HG02885 (cell line): ENCODE measurements around the gene GABRB1.

Experiments
- ATAC-seq: cut with Tn5 transposase; IDR thresholded peaks from one replicate; pipeline ENCODE4 v1.9.1; 2021; ENCODE audit warnings: mild to moderate bottlenecking; ENCODE audit not compliant: unreplicated experiment, poor library complexity

GABRB1 gene

DNA sequence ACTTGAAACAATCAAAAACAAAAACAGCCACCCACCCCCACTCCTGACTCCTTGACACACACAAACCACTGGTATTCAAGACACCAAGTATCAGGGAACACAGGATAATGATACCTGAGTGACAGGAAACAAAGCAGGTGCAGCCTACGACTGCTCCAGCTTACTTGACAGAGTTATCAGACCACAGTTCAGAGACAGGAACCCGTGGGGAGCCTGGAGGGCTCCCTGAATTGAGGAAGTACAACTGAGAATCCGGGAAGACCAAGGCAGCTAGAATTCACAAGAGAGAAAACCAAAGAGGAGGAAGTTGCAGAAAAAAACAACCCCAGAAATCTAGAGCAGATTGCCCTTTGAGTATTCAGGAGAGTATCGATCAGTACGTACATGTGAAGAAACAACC is 411.6 kb downstream of the GABRB1 start:
- peak; percentile 78 for ATAC-seq

DNA sequence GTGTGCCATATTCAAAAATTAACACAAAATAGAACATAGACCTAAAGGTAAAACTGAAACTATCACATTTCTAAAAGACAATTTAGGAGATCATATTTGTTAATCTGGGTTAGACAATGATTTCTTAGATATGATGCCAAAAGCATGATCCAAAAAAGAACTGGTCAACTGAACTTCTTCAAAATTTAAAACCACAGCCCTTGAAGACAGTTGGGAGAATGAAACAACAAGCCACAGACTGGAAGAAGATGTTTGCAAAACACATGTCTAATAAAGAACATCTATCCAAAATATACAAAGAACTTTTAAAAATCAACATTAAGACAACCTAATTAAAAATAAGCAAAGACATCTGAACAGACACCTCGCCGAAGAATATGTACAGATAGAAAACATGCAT is 412.7 kb downstream of the GABRB1 start:
- ATAC-seq, result no peak

GRCh38 chr4:47451657-47452056 is 420.3 kb downstream of the GABRB1 start:
- ATAC-seq, result no peak

- ATAC-seq, result peak; percentile 2
These were observed 431.4 kb downstream of the GABRB1 start for GRCh38 chr4:47462799-47463234.

GRCh38 chr4:47463235-47463956 is 432.0 kb downstream of the GABRB1 start, which contains the start of gene COMMD8:
Gene COMMD8, minus strand, starts transcription at chr4:47463702. Its CDS starts 51 bp downstream, at chr4:47463651.
- ATAC-seq, result peak; percentile 90

DNA sequence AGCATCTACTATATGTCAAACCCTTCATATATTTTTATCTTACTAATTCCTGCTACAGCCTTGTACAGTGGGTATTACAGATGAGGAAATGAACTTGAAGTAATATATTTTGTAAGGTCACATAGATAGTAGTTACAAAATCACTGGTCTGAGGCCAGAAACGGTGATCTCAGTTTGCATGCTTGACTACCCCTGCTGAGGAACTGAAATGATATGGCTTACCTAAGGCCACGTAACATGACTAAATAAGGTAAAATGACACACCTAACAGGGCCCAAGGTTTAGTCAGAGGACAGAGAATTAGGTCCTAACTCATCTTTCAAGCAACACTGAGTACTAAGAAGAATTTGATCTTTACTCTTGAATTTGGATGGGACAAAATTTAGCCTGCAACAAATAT is 433.6 kb downstream of the GABRB1 start:
- peak; percentile 39 for ATAC-seq

DNA sequence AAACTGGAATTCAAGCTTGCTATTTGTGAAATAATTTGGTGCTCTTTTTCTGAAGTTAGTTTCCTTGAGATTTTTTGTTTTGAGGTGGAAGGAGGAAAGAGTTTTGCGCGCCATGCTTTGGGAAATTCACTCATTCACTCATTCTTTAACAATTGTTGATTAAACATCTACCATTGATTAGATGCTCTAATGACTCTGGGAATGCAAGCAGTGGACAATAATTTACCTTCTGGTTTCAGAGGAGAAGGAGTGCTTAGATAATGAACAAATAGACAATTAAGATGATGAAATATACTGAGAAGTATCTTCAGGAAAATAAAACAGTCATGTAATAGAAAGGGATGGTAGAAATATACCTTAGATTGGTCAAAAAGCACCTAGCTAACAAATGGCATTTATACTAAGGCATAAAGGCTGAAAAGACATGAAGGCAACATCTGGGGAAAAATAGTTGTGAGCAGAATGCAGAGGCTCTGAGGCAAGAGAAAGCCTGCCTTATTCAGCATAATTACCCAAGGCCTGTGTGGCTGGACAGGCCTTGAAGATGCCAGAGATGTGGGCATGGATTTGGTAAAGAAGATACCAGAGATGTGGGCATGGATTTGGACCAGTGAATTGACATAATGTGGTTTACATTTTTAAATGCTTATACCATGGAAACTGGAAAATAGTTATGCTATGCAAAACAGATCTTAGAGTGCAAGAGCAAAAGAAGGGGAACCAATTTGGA is 434.9 kb downstream of the GABRB1 start:
- ATAC-seq, result no peak

DNA sequence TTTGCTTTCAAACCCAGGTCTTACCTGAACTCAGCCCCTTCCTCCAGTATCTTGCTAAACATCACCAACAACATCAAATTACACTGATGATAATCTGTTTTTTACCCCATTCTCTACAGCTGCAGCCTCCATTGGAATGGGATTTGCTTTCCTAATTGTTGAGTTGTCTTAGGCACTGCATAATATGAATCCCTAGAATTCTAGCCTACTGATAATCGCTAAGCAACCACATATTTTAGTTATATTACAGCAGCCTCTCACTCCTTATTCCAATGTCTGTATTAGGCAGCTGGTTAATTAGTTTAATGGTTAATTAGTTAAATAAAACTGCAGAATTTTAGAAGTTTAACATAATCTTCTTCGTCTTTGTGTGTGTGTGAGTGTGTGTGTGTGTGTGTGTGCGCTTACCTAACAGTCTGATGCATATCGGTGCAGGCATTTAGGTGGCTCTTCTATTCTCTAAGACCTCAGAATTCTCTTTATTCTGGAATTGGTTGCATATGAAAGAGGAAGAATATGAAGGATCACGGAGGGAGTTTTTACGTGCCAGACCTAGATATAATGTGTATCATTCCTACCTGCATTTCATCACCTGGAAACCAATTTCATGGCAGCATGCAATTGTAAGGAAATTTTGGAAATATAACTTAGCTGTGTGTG is 437.5 kb downstream of the GABRB1 start:
- ATAC-seq, result no peak

- no peak for ATAC-seq
These were observed 438.6 kb downstream of the GABRB1 start for GRCh38 chr4:47469951-47470350.

DNA sequence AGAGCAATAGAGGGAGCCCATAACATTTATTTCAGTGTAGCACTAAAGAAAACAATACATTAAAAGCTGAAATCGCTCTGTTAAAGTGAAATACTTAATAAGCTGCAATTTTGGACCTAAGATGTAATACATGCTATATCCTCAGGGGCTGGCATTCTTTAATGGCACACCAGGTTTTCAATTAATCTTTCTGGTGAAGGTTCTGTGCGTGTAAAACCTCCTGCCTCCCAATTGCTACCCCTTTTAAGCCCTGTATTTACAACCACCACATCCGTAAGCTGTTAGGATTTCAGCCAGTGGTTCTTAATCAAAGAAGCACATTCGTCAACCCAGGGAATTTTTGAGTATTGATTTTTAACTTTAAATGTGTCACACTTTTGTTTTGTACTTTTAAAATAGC is 439.7 kb downstream of the GABRB1 start:
- ATAC-seq, result no peak

DNA sequence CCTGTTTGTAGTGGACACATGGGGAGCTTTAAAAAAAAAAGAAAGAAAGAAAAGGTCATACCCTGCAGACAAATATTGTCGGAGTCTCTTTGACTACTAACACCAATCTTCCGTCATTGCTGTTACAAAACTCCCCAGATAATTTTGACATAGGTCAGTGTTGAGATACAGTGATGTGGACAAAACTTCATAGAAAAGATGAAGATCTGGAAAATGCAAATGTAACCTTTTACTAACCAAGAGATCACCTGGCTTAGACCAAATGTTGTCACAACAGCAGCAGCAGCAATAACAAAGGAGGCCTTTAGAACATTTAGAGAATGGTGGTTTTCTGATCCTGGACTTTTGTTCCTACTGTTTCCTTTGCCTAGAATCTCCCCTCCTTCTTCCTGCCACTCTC is 440.2 kb downstream of the GABRB1 start:
- ATAC-seq, result no peak

DNA sequence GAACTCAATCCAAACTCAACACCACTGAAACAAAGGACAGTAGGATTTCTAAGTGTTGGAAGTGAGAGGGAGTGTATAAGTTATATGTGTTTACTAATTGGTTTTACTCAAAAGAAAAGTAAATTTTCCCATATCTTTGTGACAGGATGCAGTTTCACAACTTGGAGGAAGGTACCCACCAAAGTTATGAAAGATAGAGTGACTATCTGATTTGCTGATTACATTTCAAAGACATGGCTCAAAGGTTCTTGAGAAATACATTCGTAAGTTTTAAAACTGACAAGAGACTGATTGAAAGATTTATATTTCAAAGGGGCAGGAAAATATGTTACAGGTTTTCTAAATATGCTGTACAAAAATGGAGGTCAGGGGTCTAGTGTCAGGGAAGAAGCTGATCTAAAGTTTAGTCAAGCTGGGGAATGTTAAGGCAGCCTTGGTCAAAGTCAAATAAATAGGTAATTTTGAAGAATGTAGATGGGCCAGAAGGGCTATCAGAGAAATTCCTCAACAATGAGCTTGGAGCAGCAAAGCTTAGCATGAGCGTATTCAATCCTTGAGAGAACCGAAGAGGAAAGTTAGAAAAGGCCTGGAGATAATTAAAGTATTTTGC is 441.9 kb downstream of the GABRB1 start:
- no peak for ATAC-seq

DNA sequence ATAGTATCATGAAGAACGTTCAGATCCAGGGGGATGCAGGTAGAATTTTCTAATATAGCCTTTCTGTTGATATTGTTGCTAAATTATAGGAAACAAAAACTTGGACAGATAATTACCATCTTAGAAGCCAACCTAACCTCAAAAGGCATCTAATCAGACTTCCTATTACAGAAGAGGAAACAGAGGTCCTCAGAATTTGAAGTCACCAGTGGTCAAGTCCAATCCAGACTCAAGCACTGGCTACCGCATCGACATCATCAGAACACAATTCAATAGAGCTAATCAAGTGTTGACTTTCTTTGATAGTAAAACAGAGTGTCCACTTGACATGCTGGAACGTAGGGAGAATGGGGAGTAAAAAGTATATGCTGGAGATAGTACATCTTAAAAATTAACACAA is 443.4 kb downstream of the GABRB1 start:
- ATAC-seq, result no peak

DNA sequence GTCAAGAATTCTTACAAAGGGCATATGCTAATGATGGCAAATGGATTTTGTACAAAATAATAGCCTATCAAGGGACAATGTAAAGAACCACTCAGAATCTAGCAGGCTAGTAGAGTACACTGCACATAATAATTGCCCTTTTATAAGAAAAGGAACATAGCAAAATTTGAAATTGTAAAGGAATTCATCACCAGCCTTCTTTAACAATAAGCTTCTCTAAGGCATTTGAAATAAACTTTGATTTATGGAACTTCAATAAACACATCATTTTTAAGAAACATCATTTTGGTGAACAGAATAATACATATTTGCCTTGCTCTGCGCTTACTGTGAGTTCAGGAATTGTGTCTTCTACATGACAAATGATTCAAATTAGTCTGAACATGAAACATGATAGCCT is 444.0 kb downstream of the GABRB1 start:
- no peak for ATAC-seq
